Ascending aorta (tissue), 2 donors: ENCODE results near the gene GPR155. TPM values are rescaled to one million over a fixed set of nuclear protein-coding genes. Genes with fewer than 3 reads are reported as not detected.
A peak's percentile ranks its signal among the peaks of the same experiment; 100 is the strongest.
"Not testable (repeated sequence)": the region's sequence is repeated elsewhere in the genome, so short reads cannot be mapped to it uniquely, and the experiment has no call there.

Experiments
- DNase-seq, 2 donors: peaks; one replicate each; pipeline ENCODE4 v3.0.0-alpha.2; 2019; ENCODE audit warnings: low spot score in 2 of 2
- H3K27ac ChIP-seq, 2 donors: fragments of 200-600 bp; sonication (generic); one replicate each; pipeline ENCODE4 v1.5.1; 2016 to 2017; ENCODE audit warnings: mild to moderate bottlenecking in 1 of 2
- H3K27me3 ChIP-seq: fragments of 200-600 bp; sonication (generic); one replicate; pipeline ENCODE4 v1.5.1; 2017
- H3K36me3 ChIP-seq, 2 donors: fragments of 200-600 bp; sonication (generic); one replicate each; pipeline ENCODE4 v1.5.1; 2016
- H3K4me1 ChIP-seq, 2 donors: fragments of 200-600 bp; sonication (generic); one replicate each; pipeline ENCODE4 v1.5.1; 2016 to 2017; ENCODE audit warnings: mild to moderate bottlenecking in 1 of 2
- H3K4me3 ChIP-seq, 2 donors: fragments of 200-600 bp; sonication (generic); one replicate each; pipeline ENCODE4 v1.5.1; 2016 to 2017; ENCODE audit warnings: mild to moderate bottlenecking in 1 of 2
- H3K9me3 ChIP-seq, 2 donors: fragments of 200-600 bp; sonication (generic); one replicate each; pipeline ENCODE4 v1.5.1; 2016
- CTCF ChIP-seq, 3 experiments: fragments of 200-600 bp in 2 of 3; fragments of 450-650 bp in 1 of 3; sonication (generic) in 2 of 3; IDR thresholded peaks; one replicate each; pipeline ENCODE4 v1.5.1; 2016 to 2019; ENCODE audit warnings: antibody characterized with exemption in 3 of 3, mild to moderate bottlenecking in 1 of 3, moderate library complexity in 1 of 3
- intact Hi-C: fragments of 100-400 bp; cut with DNase I; formaldehyde crosslinking; loops from one replicate; pipeline ENCODE4 v1.15.1; 2023
- total RNA-seq: library from RNA; depleted of rRNA; stranded (reverse); fragments of >200 nt; gene quantifications from one replicate; pipeline ENCODE4 v1.1.0, GENCODE V29; 2016

Gene GPR155
- total RNA-seq, 1 donor from 2014 or later, result 1.8 TPM

- no peak for TF ChIP-seq CTCF (IDR thresholded peaks at IDR 0.05)
- Histone ChIP-seq H3K36me3 (no peaks in the 10 kb centered on the region), H3K9me3 (no peaks in the 10 kb centered on the region), H3K4me3 (no peak overlapping the region), H3K4me1 (peaks cover 0 to 3% of the 10 kb centered on the region in 2 donors), H3K27me3 (no peaks in the 10 kb centered on the region), H3K27ac (no peak overlapping the region)
- intact Hi-C loops, result no loop called here
- no peak for DNase-seq
These were observed 3.2 kb upstream of the GPR155 start for GRCh38 chr2:174490051-174490450.

DNA sequence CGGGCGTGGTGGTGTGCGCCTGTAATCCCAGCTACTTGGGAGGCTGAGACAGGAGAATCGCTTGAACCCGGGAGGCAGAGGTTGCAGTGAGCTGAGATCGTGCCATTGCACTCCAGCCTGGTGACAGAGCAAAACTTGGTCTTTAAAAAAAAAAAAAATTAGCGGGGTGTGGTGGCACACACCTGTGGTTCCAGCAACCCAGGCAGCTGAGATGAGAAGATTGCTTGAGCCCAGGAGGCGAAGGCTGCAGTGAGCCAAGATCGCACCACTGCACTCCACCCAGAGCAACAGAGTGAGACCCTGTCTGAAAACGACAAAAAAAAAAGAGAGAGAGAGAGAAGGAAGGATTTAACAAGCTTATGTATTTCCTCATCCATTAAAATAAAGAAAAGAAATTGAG, 2.7 kb upstream of the GPR155 start:
- DNase-seq, H3K9me3 ChIP-seq, H3K4me1 ChIP-seq, H3K4me3 ChIP-seq, H3K36me3 ChIP-seq, H3K27ac ChIP-seq, H3K27me3 ChIP-seq: not testable (repeated sequence)
- intact Hi-C loops, result loop anchor here (5.0 kb wide), 6 partner anchors 92 to 518 kb away; partner anchors contain the start of genes CHN1, OLA1 and SCRN3

DNA sequence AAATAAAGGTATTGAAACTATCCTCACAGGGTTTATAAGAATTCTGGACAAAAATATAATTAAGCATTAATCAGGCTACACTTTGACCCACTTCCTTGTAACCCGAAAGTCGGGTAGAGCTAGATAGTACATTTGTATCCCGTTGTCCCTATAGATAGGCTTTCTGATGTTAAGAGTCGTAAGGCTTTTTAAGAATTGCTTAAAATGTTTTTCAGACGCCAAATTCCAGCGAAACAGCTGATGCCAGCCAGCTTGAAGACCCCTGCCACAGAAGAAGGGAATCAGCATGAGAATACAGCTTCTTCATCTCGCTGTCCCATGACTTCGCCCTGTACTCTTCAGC, 962 bp upstream of the GPR155 start:
- no peak for TF ChIP-seq CTCF (IDR thresholded peaks at IDR 0.05)
- intact Hi-C loops, result loop anchor here (1.0 to 5.0 kb wide), 9 partner anchors 90 to 1931 kb away; partner anchors contain the start of genes ATF2, CHN1, OLA1 and PDK1
- peak overlapping the region in 1 of 2 donors; percentile 61 for H3K27ac ChIP-seq
- DNase-seq, result no peak
- H3K9me3 ChIP-seq, result no peaks in the 10 kb centered on the region
- H3K4me1 ChIP-seq, result peaks cover 0 to 6% of the 10 kb centered on the region in 2 donors
- no peaks in the 10 kb centered on the region for H3K27me3 ChIP-seq
- H3K4me3 ChIP-seq, result peak overlapping the region; percentile 70 to 97
- no peaks in the 10 kb centered on the region for H3K36me3 ChIP-seq

DNA sequence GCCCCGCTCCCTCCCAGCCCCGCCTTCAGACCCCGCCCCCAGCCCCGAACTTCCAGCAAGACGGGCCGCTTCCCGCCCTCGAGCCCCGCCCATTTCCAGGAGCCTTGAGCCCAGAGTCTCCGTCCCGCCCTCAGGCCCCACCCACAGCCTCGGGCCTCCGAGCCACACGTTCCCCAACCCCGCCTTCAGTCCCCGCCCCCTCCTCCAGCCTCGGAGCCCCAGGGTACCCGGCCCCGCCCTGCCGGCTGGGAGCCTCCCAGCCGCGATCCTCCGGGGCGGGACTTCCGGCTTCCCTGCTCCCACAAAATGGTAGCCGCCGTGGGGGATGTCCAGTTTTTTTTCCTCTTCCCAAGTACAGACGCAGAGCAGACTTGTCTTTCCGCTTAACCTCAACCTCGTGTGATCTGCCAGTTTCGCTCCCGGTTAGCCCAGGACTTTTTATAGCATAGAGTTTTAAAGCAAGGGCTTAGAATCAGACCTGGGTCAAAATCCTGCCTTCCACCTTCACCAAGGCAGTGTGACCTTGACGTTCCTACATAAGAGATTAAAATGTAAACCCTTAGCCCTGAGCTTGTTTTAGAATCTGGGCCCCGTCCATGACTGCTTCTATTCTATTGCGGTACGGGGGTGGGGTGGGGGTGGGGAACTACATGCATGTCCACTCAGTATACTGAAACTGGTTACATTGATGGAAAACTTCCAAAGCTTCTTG, 435 bp upstream of the GPR155 start:
- DNase-seq, result peak; percentile 97 to 100
- Histone ChIP-seq H3K27ac (peak overlapping the region; percentile 61 to 71), H3K4me3 (peak overlapping the region; percentile 76 to 97), H3K36me3 (no peaks in the 10 kb centered on the region), H3K9me3 (no peaks in the 10 kb centered on the region), H3K27me3 (no peaks in the 10 kb centered on the region), H3K4me1 (peaks cover 0 to 6% of the 10 kb centered on the region in 2 donors)
- intact Hi-C loops, result loop anchor here (1.0 to 5.0 kb wide), 9 partner anchors 90 to 1930 kb away; partner anchors contain the start of genes ATF2, CHN1, OLA1 and PDK1
- TF ChIP-seq CTCF (IDR thresholded peaks at IDR 0.05), result no peak

GRCh38 chr2:174485788-174486562, 854 bp downstream of the GPR155 start:
- H3K27me3 ChIP-seq, result no peaks in the 10 kb centered on the region
- peak in 1 of 3 experiments; percentile 3 for TF ChIP-seq CTCF (IDR thresholded peaks at IDR 0.05)
- DNase-seq, result peak in 1 of 2 donors; percentile 66
- H3K9me3 ChIP-seq, result no peaks in the 10 kb centered on the region
- peak overlapping the region; percentile 46 to 82 for H3K27ac ChIP-seq
- peak overlapping the region; percentile 76 to 97 for H3K4me3 ChIP-seq
- H3K36me3 ChIP-seq, result no peaks in the 10 kb centered on the region
- H3K4me1 ChIP-seq, result peaks cover 0 to 6% of the 10 kb centered on the region in 2 donors
- intact Hi-C loops, result loop anchor here (2.0 to 5.0 kb wide), 8 partner anchors 89 to 1929 kb away; partner anchors contain the start of genes ATF2, CHN1, OLA1 and PDK1

GRCh38 chr2:174485045-174485444, 1.8 kb downstream of the GPR155 start:
- not testable (repeated sequence) for DNase-seq, H3K36me3 ChIP-seq, H3K4me1 ChIP-seq, H3K27me3 ChIP-seq, H3K27ac ChIP-seq, H3K9me3 ChIP-seq
- H3K4me3 ChIP-seq, result peak overlapping the region in 1 of 2 donors; percentile 97
- intact Hi-C loops, result loop anchor here (5.0 kb wide), 6 partner anchors 88 to 522 kb away; partner anchors contain the start of genes CHN1, OLA1 and SCRN3
